K562 (cell line): ENCODE data around the gene CYB561A3. TPM values are rescaled to one million over a fixed set of nuclear protein-coding genes. Genes with fewer than 3 reads are reported as not detected.
A peak's percentile ranks its signal among the peaks of the same experiment; 100 is the strongest.

Experiments
- GABPB1 ChIP-seq: sonication (generic); formaldehyde crosslinking; IDR thresholded peaks from 2 replicates; pipeline ENCODE4 v1.8.0; 2022; ENCODE audit warnings: mild to moderate bottlenecking, missing genetic modification reagents
- JUN ChIP-seq, 2 experiments: sonication (generic) in 1 of 2; formaldehyde crosslinking in 1 of 2; IDR thresholded peaks; 2 replicates each; pipeline versions ENCODE4 v1.6.1 to v1.8.0; 2012 to 2022; ENCODE audit warnings: borderline replicate concordance in 2 of 2, mild to moderate bottlenecking in 2 of 2, improper control_type of control experiment in 1 of 2, low read depth in 1 of 2, low read length in 1 of 2, missing genetic modification reagents in 1 of 2
- LCOR ChIP-seq: sonication (generic); formaldehyde crosslinking; IDR thresholded peaks from 2 replicates; pipeline ENCODE4 v1.8.0; 2022; ENCODE audit warnings: mild to moderate bottlenecking, missing genetic modification reagents
- MYC ChIP-seq, 2 experiments: fragments of 250-450 bp in 1 of 2; sonication (Bioruptor Pico) in 1 of 2; IDR thresholded peaks; 2 replicates each; pipeline versions ENCODE4 v1.5.1 to v1.6.1; 2012 to 2021; ENCODE audit warnings: low read depth in 2 of 2, borderline replicate concordance in 1 of 2, improper control_type of control experiment in 1 of 2, low read length in 1 of 2, mild to moderate bottlenecking in 1 of 2, moderate library complexity in 1 of 2
- NEUROD1 ChIP-seq: fragments of 150-350 bp; IDR thresholded peaks from 2 replicates; pipeline ENCODE4 v1.6.1; 2014; ENCODE audit warnings: borderline replicate concordance, low read length, low read depth; ENCODE audit not compliant: partially characterized antibody
- NFYB ChIP-seq: IDR thresholded peaks from 2 replicates; pipeline ENCODE4 v1.6.1; 2011; ENCODE audit warnings: mild to moderate bottlenecking, moderate library complexity; ENCODE audit not compliant: insufficient read length; ENCODE audit errors: extremely low read depth
- PCBP2 ChIP-seq: fragments of 200-400 bp; formaldehyde crosslinking; IDR thresholded peaks from 2 replicates; pipeline ENCODE4 v1.6.1; 2018; ENCODE audit warnings: low read length, low read depth, mild to moderate bottlenecking, moderate library complexity; ENCODE audit not compliant: poor library complexity, severe bottlenecking
- PURB ChIP-seq: sonication (generic); formaldehyde crosslinking; IDR thresholded peaks from 2 replicates; pipeline ENCODE4 v1.9.0; 2021; ENCODE audit warnings: low read depth, mild to moderate bottlenecking, missing genetic modification reagents
- RCOR1 ChIP-seq, 2 experiments: IDR thresholded peaks; 2 replicates each; pipeline ENCODE4 v1.6.1; 2012; ENCODE audit warnings: low read depth in 2 of 2, low read length in 2 of 2, borderline replicate concordance in 1 of 2, improper control_type of control experiment in 1 of 2
- SMAD4 ChIP-seq: fragments of 250-450 bp; sonication (Bioruptor Pico); conservative IDR thresholded peaks from 2 replicates; pipeline ENCODE4 v1.8.0; 2021; ENCODE audit warnings: inconsistent platforms, mild to moderate bottlenecking, moderate library complexity
- SMARCE1 ChIP-seq: fragments of 450-650 bp; IDR thresholded peaks from 2 replicates; pipeline ENCODE4 v1.7.1; 2016; ENCODE audit warnings: mild to moderate bottlenecking
- TCF3 ChIP-seq: sonication (generic); formaldehyde crosslinking; IDR thresholded peaks from 2 replicates; pipeline ENCODE4 v1.4.0; 2020; ENCODE audit warnings: mild to moderate bottlenecking, missing genetic modification reagents
- ZEB2 ChIP-seq: fragments of 450-650 bp; IDR thresholded peaks from 2 replicates; pipeline ENCODE4 v1.6.1; 2016
- ZFP30 ChIP-seq: fragments of 250-450 bp; sonication (Bioruptor Pico); IDR thresholded peaks from 2 replicates; pipeline ENCODE4 v1.8.0; 2022; ENCODE audit warnings: moderate library complexity, mild to moderate bottlenecking, inconsistent platforms, borderline replicate concordance
- ZNF354B ChIP-seq: fragments of 250-450 bp; sonication (Bioruptor Pico); IDR thresholded peaks from 2 replicates; pipeline ENCODE4 v1.4.0; 2020
- polyA plus RNA-seq, 8 experiments: library from polyadenylated mRNA; depleted of rRNA in 4 of 8; stranded (reverse) in 5 of 8; unstranded in 3 of 8; fragments of >200 nt; fragmentation: Nextera tagmentation in 2 of 8; fragmentation: Illumina TruSeq in 1 of 8; extraction: Ambion mirVana in 2 of 8; extraction: Trizol in 1 of 8; gene quantifications; 2 replicates each; pipeline versions ENCODE4 v1.2.1 to v1.2.3, GENCODE V29; 2011 to 2014; ENCODE audit warnings: inconsistent platforms in 1 of 8, missing spikeins in 1 of 8
- total RNA-seq, 7 experiments: library from RNA; depleted of rRNA in 6 of 7; stranded (reverse); fragments of >200 nt in 6 of 7; fragmentation: Illumina TruSeq in 2 of 7; extraction: Trizol in 2 of 7; gene quantifications; 2 replicates each; pipeline versions ENCODE4 v1.2.1 to v1.2.3, GENCODE V29; 2011 to 2021; ENCODE audit warnings: low replicate concordance in 1 of 7
- TF ChIP-seq, protein P1 (sequence below): fragments of 250-450 bp; sonication (Bioruptor Pico); IDR thresholded peaks from 2 replicates; pipeline ENCODE4 v1.8.0; 2022; ENCODE audit warnings: inconsistent platforms, mild to moderate bottlenecking, moderate library complexity, borderline replicate concordance
- TF ChIP-seq, protein P2 (sequence below), 2 experiments: fragments of 450-650 bp; IDR thresholded peaks; 2 replicates each; pipeline ENCODE4 v1.6.1; 2016
- TF ChIP-seq, protein P3 (sequence below): IDR thresholded peaks from 3 replicates; pipeline ENCODE4 v1.6.1; 2011; ENCODE audit warnings: borderline replicate concordance, mild to moderate bottlenecking, moderate library complexity; ENCODE audit not compliant: insufficient read length; ENCODE audit errors: extremely low read depth

The CYB561A3 gene
- total and polyA plus RNA-seq, 9 of the 15 experiments (the other 6 are each of a cell fraction or from before 2014, with no cell fraction given): 29.2 to 78.9 (median 37.9) TPM

DNA sequence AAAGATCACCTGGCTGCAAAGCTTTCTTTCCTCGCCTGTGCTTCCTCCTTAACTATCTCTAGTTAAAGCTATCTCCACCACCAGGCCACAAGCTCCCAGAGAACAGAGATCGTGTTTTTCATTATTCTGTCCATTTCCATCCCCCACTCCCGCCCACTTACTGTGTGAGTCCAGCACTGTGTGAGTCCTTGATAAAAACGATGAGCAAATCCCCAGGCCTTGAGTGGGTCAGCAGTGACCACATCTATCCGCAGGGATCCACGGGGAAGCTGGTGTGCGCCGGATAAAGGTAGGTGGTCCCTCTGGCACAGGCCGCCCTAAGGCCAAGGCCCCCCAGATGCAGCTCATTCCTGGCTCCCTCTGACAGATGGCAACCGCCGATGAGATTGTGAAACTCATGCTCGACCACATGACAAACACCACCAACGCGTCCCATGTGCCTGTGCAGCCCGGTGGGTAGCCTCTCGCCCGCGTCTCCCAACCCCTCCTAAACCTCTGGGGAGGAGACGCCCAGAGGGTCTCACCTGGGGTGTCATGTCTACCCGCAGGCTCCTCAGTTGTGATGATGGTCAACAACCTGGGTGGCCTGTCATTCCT is 19.4 kb downstream of the CYB561A3 start (continued):
- TF ChIP-seq JUN (IDR thresholded peaks at IDR 0.05; ENCODE audit: borderline replicate concordance, low read depth, low read length) (no peak), JUN (CRISPR knock-in tag; IDR thresholded peaks at IDR 0.05; ENCODE audit: borderline replicate concordance) (no peak), TCF3 (CRISPR knock-in tag) (peak; percentile 97), ZFP30 (CRISPR knock-in tag) (no peak), NFYB (no peak), RCOR1 (IDR thresholded peaks at IDR 0.05; ENCODE audit: borderline replicate concordance in 1 of 2, low read depth in 2 of 2, low read length in 2 of 2) (peak in 1 of 2 experiments; percentile 39; a peak in 1 of 4 replicates), SMARCE1 (peak; percentile 79; the same call in 1 of the 2 replicates), PCBP2 (no peak), NEUROD1 (no peak), GABPB1 (0 out of 2 replicates have a peak, but pooled peaks have one; percentile 28), PURB (CRISPR knock-in tag) (no peak), ZEB2 (peak; percentile 69; the same call in 1 of the 2 replicates), SMAD4 (CRISPR knock-in tag) (peak; percentile 59; the same call in 1 of the 2 replicates), MYC (IDR thresholded peaks at IDR 0.05; ENCODE audit: low read depth, low read length) (peak; percentile 24; the same call in 1 of the 2 replicates), MYC (CRISPR knock-in tag; IDR thresholded peaks at IDR 0.05; ENCODE audit: borderline replicate concordance, low read depth) (no peak), ZNF354B (CRISPR knock-in tag) (no peak), LCOR (CRISPR knock-in tag) (0 out of 2 replicates have a peak, but pooled peaks have one; percentile 64)
- TF ChIP-seq, protein P1, sequence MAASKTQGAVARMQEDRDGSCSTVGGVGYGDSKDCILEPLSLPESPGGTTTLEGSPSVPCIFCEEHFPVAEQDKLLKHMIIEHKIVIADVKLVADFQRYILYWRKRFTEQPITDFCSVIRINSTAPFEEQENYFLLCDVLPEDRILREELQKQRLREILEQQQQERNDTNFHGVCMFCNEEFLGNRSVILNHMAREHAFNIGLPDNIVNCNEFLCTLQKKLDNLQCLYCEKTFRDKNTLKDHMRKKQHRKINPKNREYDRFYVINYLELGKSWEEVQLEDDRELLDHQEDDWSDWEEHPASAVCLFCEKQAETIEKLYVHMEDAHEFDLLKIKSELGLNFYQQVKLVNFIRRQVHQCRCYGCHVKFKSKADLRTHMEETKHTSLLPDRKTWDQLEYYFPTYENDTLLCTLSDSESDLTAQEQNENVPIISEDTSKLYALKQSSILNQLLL: no peak
- TF ChIP-seq, protein P2, sequence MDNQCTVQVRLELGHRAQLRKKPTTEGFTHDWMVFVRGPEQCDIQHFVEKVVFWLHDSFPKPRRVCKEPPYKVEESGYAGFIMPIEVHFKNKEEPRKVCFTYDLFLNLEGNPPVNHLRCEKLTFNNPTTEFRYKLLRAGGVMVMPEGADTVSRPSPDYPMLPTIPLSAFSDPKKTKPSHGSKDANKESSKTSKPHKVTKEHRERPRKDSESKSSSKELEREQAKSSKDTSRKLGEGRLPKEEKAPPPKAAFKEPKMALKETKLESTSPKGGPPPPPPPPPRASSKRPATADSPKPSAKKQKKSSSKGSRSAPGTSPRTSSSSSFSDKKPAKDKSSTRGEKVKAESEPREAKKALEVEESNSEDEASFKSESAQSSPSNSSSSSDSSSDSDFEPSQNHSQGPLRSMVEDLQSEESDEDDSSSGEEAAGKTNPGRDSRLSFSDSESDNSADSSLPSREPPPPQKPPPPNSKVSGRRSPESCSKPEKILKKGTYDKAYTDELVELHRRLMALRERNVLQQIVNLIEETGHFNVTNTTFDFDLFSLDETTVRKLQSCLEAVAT (IDR thresholded peaks at IDR 0.05): no peak
- TF ChIP-seq, protein P3, sequence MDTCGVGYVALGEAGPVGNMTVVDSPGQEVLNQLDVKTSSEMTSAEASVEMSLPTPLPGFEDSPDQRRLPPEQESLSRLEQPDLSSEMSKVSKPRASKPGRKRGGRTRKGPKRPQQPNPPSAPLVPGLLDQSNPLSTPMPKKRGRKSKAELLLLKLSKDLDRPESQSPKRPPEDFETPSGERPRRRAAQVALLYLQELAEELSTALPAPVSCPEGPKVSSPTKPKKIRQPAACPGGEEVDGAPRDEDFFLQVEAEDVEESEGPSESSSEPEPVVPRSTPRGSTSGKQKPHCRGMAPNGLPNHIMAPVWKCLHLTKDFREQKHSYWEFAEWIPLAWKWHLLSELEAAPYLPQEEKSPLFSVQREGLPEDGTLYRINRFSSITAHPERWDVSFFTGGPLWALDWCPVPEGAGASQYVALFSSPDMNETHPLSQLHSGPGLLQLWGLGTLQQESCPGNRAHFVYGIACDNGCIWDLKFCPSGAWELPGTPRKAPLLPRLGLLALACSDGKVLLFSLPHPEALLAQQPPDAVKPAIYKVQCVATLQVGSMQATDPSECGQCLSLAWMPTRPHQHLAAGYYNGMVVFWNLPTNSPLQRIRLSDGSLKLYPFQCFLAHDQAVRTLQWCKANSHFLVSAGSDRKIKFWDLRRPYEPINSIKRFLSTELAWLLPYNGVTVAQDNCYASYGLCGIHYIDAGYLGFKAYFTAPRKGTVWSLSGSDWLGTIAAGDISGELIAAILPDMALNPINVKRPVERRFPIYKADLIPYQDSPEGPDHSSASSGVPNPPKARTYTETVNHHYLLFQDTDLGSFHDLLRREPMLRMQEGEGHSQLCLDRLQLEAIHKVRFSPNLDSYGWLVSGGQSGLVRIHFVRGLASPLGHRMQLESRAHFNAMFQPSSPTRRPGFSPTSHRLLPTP: no peak
